HG02759 (cell line): ENCODE data around the gene ZNF358.

Experiments
- ATAC-seq: cut with Tn5 transposase; IDR thresholded peaks from one replicate; pipeline ENCODE4 v1.9.1; 2021; ENCODE audit warnings: mild to moderate bottlenecking, moderate library complexity; ENCODE audit not compliant: unreplicated experiment

ZNF358 gene

DNA sequence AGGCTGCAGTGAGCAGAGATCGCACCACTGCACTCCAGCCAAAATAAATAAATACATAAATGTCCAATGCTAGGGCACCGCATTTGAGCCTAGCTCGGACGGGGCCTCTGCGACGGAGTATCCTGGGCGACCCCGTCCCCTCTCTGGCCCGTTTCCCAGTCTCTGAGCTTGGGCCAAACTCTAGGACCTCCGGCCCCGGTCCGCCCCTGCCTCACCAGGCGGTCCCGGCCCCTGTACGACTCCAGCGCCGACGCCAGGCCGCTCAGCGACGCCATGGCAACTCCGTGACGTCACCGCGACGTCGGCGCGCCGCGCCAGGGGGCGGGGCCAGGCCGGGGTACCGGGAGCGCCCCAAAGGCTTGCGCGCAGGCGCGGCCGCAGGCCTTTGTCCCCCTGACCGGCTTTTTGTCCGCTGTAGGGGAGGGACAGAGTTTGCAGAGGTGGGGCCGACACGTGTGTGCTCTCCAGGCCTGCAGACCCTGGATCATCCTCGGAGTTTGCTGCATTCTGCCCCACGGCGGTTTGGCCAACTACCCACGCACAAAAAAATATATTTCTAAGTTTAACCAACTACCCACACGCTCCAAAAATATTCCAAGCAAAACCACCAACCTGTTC lies 27.1 kb upstream of the ZNF358 start, which contains the start of gene PEX11G:
Gene PEX11G, minus strand, starts transcription at position 300 of the 618 bp plus-strand sequence. Its CDS starts 25 bp downstream, at position 275.
- ATAC-seq, result peak; percentile 84

DNA sequence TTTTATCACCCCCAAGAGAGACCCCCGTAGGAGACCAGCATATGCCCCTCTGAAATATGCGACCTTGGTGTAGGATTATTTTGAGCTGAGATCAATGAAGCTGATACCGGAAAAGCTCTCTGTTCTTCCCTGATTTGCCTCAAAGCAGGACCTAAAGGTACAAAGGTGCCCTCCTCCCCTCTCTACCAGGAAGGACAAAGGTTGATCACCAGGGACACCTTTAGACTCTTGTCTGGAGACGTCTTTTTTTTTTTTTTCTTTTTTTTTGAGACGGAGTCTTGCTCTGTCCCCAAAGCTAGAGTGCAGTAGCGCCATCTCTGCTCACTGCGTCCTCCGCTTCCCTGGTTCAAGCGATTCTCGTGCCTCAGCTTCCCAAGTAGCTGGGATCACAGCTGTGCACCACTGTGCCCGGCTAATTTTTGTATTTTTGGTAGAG lies 26.3 kb upstream of the ZNF358 start:
- no peak for ATAC-seq

- no peak for ATAC-seq
These were observed 23.8 kb upstream of the ZNF358 start for GRCh38 chr19:7492142-7492541.

DNA sequence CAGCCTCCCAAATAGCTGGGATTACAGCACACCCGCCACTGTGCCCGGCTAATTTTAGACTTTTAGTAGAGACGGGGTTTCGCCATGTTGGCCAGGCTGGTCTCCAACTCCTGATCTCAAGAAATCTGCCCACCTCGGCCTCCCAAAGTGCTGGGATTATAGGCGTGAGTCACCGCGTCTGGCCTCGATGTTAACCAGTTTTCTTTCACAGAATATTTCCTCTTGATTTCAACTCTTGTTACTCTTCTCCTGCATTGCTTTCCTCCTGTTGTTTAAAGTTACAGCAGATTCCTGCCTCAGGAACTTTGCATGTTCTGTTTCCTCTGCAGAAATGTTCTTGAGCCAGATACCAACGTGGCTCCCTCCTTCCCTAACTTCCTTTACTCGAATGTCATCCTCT lies 23.3 kb upstream of the ZNF358 start:
- ATAC-seq, result no peak

- ATAC-seq, result no peak
These were observed 21.3 kb upstream of the ZNF358 start for GRCh38 chr19:7494416-7495098.

- no peak for ATAC-seq
These were observed 18.6 kb upstream of the ZNF358 start for GRCh38 chr19:7497292-7497691.

DNA sequence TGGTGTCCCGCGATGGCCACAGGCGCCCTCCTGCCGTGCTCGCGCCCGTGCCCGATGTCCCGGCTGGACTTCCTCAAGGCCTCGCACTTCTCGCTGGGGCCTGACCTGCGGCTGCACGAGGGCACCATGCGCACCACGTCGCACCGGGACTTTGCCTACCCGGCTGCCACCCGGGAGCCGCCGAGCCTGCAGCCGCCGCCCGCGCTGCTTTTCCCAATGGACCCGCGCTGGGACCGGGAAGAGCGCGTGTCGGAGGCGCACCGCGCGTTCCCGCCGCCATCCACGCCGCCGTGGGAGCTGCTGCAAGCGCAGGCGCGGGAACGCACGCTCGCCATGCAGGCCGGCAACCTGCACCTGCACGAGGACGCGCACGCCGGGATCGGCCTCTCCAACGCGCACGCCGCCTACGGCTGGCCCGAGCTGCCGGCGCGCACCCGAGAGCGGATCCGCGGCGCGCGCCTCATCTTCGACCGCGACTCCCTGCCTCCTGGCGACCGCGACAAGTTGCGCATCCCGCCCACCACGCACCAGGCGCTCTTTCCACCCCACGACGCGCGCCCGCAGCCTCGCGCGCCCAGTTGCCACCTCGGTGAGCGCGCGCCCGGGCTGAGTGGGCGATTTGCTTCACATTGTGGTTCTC lies 15.0 kb upstream of the ZNF358 start:
- no peak for ATAC-seq

DNA sequence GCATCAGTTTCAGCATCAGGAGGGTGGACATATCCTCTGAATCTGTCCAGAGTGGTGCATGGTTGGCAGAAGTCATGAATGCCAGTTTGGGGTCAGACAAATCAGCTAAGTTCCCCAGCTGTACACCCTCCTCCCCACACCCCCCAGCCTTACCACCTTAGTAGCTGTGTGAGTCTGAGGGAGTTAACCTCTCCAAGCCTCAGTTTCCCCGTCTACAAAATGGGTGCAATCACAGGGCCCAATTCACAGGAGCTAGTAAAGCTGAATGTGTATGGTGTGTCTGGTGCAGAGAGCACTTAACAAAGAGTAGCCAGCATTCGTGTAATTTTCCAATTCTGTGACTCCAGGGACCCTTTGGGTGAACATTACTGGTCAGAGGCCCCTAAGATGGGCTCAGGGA lies 13.4 kb upstream of the ZNF358 start:
- ATAC-seq, result no peak

DNA sequence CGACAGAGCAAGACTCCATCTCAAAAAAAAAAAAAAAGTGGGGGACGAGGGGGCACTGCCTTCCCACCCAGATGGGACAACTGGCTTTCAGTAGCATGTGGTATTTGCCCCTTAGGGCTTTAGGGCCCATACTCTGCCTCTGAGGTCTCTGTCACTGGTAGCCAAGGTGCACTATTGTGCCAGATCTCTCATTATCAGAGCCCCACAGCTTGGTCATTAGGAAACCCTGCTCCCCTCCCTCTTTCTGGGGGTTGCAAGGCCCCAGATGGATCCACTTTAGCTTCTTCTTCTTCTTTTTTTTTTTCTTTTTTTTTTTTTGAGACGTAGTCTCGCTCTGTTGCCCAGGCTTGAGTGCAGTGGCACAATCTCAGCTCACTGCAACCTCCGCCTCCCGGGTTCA lies 11.2 kb upstream of the ZNF358 start:
- ATAC-seq, result no peak

DNA sequence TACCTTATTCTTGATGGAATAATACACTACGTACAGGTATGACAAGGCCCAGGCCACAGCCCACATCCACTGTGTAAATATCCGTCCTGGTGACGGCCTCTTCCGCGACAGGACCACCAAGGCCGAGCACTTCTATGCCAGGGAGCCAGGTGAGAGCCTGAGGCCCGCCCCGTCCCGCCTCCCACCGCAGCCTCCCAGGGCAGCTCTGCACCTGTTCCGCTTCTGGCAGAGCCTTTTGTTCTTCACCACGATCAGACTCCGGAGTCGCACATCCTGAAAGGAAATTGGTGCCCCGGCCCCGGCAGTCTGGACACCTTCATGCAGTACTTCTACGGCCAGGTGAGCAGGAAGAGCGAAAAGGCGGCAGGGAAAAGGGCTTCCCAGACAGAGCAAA lies 10.6 kb upstream of the ZNF358 start:
- ATAC-seq, result no peak

DNA sequence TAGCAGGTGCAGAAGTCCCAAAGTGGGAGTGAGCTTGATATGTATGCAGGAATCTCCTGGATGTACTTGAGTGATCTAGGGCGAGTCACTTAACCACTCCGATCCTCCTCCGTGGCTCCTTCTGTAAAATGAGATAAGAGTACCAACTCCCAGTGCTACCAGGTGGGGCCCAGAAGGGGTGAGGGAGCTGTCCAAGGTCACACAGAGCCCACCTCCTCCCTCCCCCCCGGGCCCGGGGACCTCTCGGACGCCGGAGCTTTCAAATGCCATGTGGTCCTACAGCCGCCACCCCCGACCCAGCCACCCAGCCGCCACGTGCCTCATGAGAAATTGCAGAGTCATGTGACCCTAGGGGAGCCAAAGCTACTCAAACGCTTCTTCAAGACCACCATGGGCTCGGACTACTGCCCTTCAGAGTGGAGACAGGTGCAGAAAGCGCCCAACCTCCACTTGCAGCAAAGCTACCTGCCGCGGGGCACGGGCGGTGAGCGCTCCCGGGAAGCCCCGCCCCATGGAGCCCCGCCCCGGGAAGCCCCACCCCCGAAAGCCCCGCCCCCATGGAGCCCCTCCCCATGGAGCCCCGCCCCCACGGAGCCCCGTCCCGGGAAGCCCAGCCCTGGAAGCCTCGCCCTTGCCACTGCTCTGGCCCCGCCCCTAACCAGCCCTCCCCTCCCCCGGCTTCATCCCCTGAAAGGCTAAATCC lies 10.1 kb upstream of the ZNF358 start:
- ATAC-seq, result no peak

DNA sequence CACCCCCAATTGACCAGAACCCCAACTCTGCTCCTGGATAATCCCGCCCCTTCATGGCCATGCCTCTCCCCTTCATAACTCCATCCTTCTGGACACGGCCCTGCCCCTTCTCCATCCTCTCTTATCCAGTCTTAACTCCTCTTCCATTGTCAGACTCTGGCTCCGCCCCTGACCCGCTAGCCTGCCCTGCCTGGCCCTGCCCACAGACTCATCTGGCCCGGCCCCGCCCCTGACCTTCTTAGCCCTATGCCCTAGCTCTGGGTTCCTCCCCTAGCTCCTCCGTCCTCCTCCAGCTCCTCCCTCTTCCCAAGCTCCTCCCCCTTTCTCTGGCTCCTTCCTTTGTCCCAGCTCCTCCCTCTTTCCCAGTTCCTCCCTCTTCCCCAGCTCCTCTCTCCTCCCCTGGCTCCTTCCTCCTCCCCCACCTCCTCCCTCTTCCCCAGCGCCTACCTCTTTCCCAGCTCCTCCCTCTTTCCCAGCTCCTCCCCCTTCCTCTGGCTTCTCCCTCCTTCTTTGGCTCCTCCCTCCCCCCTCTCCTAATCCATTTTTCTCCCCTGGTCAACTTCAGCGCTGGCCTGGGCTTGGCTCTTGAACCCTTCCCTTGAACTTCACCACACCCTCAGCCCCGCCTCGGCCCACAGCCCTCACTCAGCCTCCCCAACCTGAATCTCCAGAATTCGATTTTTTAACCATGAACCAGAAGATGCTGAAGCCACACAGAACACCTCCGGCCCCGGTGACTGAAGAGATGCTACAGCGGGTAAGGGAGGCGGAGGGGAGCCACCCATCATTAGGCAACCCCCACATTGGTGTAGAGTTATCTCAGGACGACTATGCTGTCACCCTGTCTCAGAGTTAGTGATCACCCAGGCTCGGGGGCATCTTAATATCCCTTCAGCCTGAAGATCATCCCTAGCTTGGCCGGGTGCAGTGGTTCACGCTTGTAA lies 9.2 kb upstream of the ZNF358 start:
- ATAC-seq, result no peak

DNA sequence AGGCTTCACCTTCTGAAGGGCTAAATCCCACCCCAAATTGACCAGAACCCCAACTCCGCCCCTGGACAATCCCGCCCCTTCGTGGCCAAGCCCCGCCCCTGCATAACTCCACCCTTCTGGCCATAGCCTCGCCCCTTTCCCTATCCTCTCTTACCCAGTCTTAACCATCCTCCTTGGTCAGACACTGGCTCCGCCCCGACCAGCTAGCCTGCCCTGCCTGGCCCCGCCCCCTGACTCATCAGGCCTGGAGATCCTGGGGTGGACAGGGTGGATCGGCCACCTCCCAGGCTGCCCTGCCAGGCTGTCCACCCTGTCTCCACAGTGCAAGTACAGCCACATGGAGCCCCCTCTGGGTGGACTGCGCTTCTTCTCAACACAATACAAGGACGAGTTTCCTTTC lies 8.0 kb upstream of the ZNF358 start:
- no peak for ATAC-seq

DNA sequence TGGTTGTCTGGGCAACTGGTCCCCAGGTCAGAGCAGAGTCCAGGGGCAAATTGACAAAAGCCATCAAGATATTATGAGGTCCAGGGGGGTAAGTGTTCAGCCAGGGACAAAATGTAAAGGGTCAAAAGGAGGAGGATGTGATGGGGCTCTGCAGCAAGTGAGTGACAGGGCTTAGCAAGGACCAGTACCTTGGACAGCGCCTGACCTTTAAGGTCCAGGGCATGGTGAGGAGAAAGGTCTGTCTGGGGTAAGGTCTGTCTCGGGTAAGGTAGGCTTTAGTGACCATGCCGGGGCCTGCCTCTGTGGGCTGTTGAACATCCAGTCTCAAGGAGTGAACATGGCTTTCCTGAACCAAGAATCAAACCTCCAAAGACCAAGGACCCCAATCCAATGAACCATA lies 6.3 kb upstream of the ZNF358 start:
- no peak for ATAC-seq

DNA sequence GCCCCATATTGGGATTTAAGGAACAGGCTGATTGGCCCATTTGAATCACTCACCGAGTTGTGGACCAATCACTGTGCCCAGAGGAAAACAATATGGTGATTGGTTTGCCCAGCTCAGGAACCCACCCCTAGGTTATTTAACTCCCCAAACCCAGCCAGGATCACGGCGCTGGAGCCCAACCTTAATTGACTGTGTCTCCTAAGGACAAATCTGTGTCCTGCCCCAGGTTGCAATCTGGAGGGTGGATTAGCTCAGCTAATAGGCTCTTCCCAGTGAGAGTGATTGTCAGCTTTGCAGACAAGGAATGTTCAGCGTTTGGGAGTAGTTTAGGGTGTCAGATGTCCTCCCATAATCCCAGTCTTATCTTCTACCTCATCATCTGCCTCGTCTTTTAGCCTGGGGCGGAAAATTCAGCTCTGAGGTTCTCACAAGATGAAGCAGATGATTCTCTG lies 3.5 kb upstream of the ZNF358 start:
- ATAC-seq, result no peak

- no peak for ATAC-seq
These were observed 1.9 kb upstream of the ZNF358 start for GRCh38 chr19:7513809-7514642.

- ATAC-seq, result no peak
These were observed 726 bp upstream of the ZNF358 start for GRCh38 chr19:7515110-7515644.

DNA sequence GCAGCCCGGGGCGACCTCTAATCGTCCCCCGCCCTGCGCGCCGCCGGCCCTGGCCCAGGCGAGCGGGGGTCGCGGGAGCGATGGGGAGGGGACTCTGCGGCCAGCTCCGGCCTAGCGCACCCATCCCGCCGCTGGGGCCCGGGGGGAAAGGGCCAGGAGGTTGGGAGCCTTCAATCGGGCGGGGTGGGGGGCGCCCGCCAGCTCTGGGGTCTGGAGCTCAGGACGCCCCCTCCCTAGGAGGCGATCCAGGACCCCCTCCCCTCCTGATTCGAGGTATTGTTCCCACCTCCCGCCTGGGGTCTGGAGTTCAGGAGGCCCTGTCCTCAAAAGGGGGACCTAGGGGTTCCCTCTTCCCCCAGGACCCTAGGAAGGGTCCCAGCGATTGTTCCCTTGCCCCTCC lies 430 bp downstream of the ZNF358 start:
- no peak for ATAC-seq

GRCh38 chr19:7516878-7517277 lies 975 bp downstream of the ZNF358 start:
- no peak for ATAC-seq
